ENCODE results near the gene SCAMP5.

- no peak for TF ChIP-seq CTCF (IDR thresholded peaks at IDR 0.05)
- no peak for TF ChIP-seq POLR2A (IDR thresholded peaks at IDR 0.05)
Measured at GRCh38 chr15:75030023-75030413, 34.7 kb downstream of the SCAMP5 start.

Measured in right lobe of liver (tissue), 4 donors.